Activated naive CD8-positive, alpha-beta T cell treated with anti-CD3 and anti-CD28 coated beads, Interleukin-2, amount 50 U/mL, for 16 hours (primary cell): ENCODE data around the gene UNC5B.

ENCODE experiments used
- DNase-seq: peaks from one replicate; pipeline ENCODE4 v3.0.0-alpha.2; 2020; ENCODE audit warnings: low read depth, low spot score

UNC5B gene

DNA sequence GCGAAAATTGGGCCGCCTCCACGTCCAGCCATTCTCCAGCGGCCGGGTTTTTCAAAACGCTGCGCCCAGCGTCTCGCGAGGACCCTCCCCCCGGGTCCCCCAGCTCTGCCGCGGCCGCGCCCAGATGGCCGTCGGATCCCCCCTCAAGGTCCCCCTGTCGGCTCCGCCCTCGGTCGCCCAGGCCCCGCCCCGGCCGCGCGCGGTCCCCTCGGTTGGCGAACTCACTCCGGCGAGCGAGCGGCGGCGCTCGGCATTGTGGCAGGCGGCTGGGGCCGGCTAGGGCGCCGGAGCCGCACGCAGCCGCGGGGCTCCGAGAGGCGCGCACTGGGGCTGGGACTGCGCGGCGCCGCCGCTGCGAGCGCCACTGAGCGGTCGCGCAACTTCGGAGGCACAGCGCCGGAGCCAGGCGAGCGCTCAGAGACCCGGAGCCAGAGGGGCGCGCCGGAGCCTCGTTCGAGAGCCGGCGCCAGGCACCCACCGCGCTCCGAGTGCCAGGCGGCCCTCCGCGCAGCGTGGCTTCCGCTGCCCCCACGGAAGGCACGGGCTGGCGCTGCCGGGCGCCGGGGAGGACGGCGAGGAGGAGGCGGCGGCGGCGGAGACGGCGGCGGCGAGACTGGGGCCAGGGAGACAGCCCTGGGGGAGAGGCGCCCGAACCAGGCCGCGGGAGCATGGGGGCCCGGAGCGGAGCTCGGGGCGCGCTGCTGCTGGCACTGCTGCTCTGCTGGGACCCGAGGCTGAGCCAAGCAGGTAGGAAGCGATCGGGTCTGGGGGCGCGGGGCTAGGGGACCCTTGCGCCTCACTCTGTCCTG is at the start of gene UNC5B:
Gene UNC5B (plus strand): TSS at position 253 of the 809 bp plus-strand sequence. CDS start 416 bp downstream, at position 669.
- peak; percentile 40 for DNase-seq

DNA sequence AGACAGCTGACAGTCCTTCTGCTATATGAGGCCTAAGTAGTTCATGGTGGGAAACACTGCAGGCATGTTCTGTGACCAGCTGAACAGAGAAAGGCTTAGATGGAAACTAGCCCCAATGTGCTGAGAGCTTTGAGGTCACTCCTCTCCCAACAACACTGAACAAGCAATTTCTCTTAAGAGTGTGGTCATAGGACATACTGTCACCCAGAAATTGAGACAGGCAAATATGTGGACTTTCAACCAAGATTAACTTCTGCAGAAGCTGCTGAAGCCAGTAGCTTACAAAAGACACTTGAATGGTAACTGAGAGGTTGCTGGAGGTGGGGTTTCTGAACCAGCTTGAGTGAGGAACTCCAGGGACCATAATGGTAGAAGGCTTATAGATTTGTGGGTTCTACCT is 38.9 kb upstream of the UNC5B start:
- DNase-seq: no peak

DNA sequence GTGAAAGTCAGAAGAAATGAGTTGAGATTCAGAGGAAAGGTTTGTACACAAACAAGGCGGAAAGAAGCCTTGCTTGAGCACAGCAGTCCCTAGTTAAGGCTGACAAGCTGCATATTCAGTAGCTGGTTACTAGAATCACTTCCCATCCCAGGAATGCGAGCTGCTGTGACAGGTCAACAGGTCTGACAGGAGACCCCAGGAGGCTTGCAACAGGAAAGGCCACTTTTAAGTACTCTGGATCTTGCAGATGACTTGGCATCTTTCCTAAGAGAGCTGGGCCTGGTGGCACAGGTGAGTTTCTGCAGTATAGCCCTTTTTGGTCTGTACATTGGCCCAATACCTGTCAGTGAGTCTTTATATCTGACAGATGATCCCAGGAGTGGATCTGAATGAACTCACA is 35.7 kb upstream of the UNC5B start:
- DNase-seq: no peak

DNA sequence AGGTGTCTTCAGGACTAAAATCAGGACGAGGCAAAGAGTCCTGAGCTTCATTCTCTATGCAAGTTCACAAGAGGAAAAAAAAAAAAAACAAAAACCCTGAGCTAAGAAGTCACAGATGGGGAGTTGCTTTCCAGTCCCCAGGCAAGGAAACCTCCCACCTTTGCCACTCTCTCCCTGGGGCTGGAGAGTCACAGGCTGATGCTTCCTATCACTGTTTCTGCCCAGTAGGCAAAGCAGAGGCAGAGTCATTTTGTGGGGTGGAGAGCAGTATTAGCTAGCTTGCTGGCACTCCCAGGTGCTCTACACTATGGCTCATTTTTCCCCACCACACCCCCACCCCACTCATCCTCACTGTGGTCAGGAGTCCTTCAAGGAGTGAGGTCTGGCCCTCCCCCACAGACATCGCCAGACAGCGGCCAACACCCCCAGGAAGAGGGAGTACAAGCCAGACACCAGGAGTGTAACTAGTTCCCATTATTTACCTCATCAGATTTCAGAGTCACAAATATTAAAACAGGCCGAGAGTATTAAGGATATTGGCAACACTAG is 34.6 kb upstream of the UNC5B start:
- no peak for DNase-seq

DNA sequence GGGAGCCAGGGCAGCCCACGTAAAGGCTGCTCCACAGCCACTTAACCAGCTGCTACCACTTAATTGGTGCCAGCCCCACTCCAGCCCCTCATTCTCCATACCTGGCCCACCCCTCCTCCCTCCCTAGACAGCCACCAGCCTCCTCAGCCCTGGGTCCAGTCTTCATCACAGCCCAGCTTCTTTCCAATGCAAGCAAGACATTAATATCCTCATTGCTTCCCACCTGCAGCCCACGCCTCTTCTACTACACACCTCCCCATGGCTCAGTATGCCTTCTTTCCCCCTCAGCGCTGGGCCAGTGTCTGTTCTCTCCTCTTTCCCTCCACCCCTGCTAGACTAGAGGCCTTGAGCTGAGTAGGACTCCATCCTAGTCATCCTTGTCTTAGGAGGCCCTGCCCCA is 33.5 kb upstream of the UNC5B start:
- no peak for DNase-seq

DNA sequence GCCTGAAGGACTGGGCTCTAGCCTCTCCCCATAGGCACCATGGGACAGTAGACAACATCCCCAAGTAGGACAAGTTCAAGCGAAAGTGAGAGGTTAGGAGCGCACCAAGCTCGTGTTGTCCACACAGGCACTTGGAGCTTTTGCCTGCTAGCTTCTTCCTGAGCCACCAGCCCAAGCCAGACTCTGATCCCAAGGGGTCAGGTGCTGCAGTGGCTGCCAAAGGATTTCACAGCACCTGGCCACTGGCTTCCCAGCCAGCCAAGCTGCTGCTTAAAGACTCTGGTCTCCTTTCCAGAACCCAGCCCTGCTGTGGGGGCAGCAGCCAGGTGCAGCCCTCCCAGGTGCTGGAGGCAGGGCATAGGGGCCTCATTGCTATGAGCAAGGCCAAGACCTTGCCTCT is 33.0 kb upstream of the UNC5B start:
- no peak for DNase-seq

DNA sequence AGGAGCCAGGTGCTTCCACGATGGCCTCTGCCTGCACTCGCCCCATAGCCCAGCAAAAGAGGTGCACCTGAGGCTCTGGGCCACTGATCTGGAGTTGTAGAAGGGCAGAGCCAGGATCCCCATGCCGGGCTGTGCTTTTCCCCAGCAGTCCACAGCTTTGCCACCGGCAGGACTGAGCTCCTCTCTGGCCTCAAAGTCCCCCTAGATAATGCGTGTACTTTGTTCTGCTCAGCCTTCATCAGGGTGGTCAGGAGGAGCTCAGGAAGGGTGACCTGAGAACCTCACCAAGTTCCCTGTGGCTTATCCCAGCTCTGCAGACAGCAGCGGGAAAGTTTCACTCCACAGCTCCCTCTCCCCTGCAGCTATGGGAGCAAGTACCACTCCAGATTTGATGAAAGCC is 27.9 kb upstream of the UNC5B start:
- no peak for DNase-seq

DNA sequence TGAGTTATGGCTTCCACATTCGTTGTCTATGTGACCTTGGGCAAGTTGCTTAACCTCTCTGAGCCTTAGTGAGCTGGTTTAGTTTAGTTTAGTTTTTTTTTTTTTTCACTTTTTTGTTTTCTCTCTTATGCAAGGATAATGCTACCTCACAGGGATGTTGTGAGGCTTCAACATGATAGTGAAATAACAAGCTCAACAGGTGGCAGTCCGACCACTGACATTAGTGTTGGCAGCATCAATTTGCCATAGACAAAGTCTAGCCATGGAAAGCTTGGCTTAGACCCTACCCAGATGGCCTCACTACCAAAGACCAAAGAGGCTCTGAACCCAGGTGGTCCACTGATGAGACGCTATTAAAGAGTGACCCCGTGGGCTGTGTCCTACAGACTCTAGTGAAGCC is 27.2 kb upstream of the UNC5B start:
- DNase-seq: no peak

DNA sequence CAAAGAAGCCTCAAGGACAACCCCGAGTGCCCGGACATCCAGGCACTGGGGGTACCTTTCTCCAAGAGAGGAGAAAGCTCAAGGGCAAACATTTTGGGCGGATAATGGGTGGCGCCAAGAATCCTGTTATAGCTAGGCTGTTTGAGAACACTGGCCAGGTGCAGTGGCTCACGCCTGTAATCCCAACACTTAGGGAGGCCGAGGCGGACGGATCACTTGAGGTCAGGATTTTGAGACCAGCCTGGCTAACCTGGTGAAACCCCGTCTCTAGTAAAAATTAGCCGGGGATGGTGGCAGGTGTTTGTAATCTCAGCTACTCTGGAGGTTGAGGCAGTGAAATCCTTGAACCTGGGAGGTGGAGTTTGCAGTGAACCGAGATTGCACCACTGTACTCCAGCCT is 25.2 kb upstream of the UNC5B start:
- no peak for DNase-seq

DNA sequence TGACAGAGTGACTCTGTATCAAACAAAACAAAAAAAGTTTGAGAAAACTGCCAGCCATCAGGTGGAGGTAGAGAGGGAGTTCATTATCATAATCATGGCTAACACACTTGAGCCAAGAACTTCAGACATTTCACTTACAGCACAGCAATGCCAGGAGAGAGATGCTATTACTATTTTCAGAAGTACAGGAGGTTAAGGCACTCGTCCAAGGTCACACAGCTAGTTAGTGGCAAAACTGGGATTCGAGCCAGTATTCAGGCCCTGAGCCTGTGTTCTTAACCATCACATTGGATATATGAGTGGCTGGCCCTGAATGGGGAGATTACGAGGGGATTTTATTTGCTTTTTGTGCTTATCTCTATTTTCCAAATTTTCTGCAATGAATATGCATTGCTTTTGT is 24.8 kb upstream of the UNC5B start:
- no peak for DNase-seq

DNA sequence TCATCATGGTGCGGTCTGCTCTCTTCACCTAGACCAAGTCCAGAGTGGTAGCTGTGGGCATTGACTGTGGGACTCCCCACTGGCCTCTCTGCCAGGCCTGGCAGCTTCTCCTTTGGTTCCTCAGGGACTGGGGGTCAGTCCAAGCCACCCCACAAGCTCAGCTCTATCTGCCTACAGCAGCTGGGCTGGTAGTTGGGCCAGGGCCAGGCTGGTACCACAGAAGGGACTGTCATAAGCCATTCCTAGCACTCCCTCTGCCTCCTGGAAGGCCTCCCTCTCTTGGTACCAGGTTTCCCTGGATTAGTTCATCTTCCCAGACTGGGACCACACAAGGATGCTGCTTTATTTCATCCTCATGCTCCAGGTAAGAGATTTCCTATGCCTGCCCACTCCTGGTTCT is 24.2 kb upstream of the UNC5B start:
- DNase-seq: no peak

DNA sequence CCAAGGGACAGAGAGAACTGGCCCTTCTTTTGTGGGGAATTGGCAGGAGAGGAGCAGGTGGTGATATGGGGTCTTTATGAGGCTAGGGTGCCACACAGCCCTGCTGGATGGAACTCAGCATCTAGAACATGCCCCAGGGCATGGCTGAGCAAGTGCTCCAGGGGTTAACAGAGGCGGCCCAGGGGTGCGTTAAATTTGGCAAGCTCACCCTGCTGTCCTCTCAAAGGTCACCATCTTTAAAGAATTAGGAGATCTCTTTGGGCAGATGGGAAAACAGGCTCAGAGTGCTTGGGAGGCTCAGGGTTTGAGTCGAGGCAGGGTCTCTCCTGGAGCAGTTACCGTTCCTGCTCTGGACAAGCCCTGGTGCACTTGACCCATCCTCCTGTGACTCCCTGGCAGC is 21.4 kb upstream of the UNC5B start:
- no peak for DNase-seq

DNA sequence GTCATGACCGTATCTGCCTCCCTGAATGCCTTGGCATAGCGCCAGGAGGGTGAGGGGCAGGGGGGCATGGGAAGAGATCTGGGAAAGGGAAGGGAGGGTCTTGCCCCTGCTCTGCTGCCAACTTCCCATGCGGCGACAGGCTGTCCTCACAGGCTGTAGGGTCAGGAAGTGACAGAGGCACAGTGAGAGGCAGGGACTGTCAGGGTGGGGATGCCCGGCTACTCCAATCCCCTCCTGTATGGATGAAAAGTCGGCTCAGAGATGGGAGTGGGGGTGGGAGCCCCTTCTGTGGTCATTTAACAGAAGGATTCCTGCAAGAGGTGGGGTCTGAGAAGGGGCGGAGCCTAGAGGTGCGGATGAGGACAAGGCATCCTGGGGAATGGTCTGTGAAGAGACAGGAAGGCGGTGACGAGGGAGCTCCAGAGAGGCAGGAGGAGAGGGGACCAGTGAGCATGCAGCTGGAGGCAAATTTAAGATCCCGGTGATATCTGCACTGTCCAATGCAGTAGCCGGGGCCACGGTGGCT is 20.8 kb upstream of the UNC5B start:
- DNase-seq: no peak

DNA sequence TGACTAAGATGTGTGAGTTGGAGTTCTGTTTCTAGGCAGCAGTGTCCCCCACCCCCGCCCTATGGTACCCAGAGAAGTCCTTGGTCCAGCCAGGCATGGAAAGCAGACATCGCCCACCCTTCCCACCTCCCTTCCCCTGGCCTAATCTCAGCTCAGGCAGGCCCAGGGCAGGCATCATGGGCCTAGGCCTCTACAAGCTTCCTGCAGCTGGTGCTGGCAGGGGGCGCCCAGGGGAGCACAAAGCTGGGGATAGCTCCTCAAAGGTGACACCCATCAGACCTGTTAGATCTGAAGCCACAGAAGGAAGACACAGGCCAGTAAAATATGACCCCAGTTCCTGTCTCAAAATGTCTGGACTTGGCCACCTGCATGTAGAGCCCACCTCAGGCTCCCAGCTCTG is 18.9 kb upstream of the UNC5B start:
- DNase-seq: no peak

DNA sequence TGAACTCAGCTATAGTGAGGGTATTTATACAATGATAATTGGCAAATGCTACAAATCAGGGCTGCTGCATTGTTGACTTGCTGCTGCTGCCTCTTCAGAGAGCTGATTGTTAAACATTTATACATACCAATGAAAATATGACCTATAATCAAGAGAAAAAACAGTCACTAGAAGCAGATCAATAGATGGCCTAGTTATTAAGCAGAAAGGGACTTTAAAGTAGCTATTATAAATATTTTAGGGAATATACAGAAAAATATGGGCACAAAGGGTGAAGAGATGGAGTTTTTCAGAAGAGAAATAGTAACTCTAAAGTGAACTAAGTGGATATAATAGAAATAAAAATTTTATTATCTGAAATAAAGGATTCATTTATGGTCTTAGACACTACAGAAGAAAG is 14.4 kb upstream of the UNC5B start:
- no peak for DNase-seq

DNA sequence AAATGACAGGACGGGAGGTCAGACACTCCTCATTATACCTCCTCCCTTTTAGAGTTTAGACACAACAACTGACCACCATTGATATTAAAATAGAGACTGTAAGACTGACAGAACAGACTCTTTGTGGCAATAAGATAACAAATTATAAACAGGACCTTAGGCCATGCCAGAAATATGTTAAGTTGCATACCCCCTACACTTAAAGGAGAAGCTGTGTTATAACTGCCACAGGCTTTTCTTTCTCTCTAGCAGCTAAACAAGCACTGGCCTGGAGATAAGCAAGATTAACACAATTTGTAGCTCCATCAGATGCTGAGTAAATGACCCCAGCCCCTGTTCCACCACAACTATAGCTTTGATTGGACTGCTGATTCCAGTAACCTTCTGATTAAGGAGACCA is 10.5 kb upstream of the UNC5B start:
- DNase-seq: no peak

DNA sequence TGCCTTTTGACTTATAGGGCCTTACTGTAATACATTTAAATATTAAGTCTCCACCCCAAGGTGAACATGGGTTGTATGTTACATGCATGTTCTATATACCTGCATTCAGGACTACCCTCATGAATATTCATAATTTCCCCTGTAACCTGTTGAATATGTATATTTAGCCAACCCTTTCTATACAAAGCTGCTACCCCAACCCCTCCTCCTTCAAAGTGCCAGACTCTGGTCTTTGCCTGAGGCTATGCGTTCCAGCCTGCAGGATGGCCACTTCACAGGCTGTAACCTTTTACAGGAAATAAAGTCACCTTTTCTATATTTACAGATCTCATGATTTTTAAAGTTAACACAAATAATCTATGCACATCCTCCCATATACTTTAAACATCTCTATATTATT is 10.1 kb upstream of the UNC5B start:
- no peak for DNase-seq

DNA sequence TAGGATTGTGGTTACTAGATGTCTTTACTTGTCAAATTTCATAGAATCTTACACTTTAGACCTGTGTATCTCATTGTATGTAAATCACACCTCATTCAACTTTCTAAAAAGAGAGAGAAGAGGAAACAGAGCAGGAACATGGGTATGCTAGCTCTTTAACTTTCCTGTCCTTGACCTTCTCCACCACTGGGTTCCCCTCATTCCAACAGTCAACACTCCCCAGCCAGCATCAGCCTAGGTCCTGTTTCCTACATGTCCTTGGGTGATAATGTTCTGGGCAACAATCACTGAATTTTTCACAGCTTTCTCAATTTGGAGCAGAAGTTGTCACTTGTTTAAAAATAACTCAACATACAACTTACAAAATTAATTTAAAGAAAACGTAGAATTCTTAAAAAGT is 9.2 kb upstream of the UNC5B start:
- DNase-seq: no peak

DNA sequence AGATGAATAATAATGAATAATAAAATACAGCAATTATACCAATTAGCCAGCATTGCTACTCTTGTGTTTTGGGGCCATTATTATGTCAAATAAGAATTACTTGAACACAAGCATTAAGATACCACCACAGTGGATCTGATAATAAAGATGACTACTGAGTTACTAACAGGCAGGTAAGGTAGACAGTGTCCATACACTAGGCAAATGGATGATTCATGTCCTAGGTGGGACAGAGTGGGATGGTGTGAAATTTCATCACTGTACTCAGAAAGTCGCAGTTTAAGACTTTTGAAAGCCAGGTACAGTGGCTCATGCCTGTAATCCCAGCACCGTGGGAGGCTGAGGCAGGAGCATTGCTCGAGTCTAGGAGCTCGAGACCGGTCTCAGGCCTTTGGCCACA is 8.7 kb upstream of the UNC5B start:
- no peak for DNase-seq

DNA sequence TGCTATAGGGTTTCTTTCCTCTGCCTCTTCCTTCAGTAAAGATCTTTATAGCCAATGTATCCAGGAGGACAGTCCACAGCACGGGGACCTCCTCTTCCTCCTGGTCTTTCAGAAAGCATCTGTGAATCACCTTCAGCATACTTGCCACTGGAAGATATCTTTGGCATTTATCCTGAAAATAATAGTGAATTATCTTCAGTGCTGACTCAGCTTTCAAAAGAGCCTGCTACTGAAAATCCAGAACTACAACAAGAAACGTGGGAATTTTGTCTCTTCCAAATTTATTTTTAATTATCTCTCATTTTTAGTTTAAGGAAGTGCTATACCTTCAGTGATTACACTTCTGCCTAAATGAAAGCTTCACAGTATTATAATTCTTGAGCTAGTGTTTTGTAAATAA is 7.6 kb upstream of the UNC5B start:
- DNase-seq: no peak

DNA sequence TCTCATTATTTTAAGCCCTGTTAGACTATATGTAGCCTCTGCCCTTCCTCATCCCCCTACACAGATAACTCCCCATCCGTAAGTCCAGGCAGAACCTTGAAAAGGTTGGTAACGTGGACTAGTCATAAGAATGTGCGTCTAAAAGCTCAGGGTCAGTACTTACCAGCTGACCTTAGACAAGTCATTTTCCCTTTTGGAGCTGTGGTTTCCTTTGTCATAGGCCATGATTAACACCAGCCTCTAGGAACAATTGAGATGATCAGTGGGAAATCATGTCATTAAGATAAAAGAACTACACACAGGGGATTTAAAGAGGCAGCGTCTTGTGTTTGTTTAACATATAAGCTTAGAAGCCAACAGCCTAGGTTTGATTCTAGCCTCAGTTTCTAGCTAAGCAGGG is 6.9 kb upstream of the UNC5B start:
- DNase-seq: no peak

DNA sequence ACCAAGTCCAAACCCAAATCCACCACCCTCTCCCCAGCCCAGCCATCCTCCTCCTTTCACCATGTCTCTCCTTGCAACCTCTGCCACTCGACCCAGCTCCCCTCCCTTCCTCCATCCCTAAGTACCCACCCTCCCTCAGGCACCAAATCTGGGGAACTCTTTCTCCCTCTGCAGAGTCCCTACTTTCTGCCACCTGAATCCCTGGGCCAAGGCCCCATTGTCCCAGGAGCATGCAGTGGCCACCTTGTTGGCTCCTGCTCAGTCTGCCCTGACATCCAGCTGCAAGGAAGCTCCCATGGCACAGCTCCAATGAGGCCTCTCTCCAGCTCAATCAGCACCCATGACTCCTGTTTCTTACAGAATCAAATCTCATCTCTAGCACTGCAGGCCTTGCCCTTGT is 5.5 kb upstream of the UNC5B start:
- DNase-seq: no peak

DNA sequence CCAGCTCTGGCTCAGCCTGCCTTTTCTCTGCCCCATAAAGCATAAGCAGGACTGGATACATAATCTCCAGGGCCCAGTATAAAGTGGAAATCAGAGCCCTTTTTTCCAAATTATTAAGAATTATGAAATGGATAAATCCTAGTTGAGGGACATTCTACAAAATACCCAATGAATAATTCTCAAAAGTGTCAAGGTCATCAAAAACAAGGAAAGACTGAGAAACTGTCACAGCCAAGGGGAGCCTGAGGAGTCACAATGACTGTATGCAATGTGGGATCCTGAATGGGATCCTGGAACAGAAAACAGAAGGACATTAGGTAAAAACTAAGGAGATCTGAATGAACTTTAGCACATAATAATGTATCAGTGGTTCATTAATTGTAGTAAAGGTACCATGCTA is 4.8 kb upstream of the UNC5B start:
- DNase-seq: no peak

DNA sequence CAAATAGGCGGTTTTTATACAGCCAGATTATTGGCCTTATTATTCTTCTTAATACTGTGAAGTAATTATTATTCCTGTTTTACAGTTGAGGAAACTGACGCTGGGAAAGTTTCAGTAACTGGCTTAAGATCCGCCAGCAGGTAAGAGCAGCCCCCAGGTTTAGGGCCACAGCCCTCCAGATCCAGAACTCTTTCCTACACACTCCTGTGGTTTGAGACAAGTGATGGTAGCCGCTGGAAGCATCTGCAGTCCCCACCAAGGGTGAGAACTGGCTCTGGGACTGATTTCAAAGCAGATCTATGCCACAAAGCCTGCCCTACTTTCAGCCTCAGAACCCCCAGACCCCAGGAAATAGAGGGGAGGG is 3.0 kb upstream of the UNC5B start:
- DNase-seq: no peak
